ENCODE results near the gene TIFAB. TPM values are rescaled to one million over a fixed set of nuclear protein-coding genes. Genes with fewer than 3 reads are reported as not detected.

Gene TIFAB
- polyA plus RNA-seq, 1 of the 3 experiments (the other 2 are of a cell fraction), result not detected

DNA sequence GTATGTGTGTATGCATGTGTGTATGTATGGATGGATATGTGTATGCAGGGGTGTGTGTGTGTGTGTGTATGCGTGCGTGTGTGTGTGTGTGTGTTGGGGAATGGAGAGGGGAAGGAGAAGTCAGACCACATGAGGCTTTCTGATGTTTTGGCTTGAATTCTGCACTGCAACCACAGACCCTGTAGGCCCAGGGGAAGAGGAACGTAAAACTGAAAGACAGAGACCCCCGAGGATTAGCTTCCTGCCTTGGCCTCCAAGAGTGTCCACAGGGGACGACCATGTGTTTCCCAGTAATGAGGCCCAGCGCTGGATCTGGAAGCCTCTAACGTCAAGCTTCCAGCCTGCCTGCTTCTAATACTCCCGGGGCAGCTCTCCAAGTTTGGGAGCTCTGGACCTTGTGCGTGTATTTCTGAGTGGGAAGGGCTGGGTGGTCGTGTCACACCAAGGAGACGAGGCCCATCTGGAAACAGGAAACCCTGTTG, 10.8 kb downstream of the TIFAB start:
- no peaks in the 10 kb centered on the region for H3K36me3 ChIP-seq (replicated peaks in 1 of 2; ENCODE audit: control insufficient read depth in 1 of 2, insufficient read depth in 2 of 2, low read length in 1 of 2)
- no peaks in the 10 kb centered on the region for H3K9me2 ChIP-seq
- H4K20me1 ChIP-seq (ENCODE audit: insufficient read depth), result no peaks in the 10 kb centered on the region
- peaks cover 0 to 32% of the 10 kb centered on the region in 2 experiments; a peak in 1 of 4 replicates for H3K4me1 ChIP-seq (ENCODE audit: control insufficient read depth in 1 of 2, insufficient read depth in 2 of 2, low read depth in 1 of 2, low read length in 1 of 2)
- no peak overlapping the region for H3K27ac ChIP-seq (ENCODE audit: low read depth in 2 of 2, low read length in 1 of 2)
- DNase-seq, result no peak
- H3K4me2 ChIP-seq, result no peak overlapping the region
- no peaks in the 10 kb centered on the region for H3K9me3 ChIP-seq
- POLR2A ChIA-PET, result no interaction called here
- no peak overlapping the region for H3K4me3 ChIP-seq (ENCODE audit: low read depth in 2 of 2, low read length in 1 of 2)
- no peak overlapping the region for H2AFZ ChIP-seq (ENCODE audit: low read depth)
- CTCF ChIA-PET, result interaction anchor here (0.9 to 9.6 kb wide), 4 partner anchors 16 to 25 kb away, joined by 3 to 60 read pairs (median 30); no protein-coding TSS in a partner anchor
- TF ChIP-seq FOXJ3 (CRISPR knock-in tag; IDR thresholded peaks at IDR 0.05), result no peak
- TF ChIP-seq RCOR1 (IDR thresholded peaks at IDR 0.05; ENCODE audit: low read length), result no peak
- no peak for TF ChIP-seq NFIC (IDR thresholded peaks at IDR 0.05; ENCODE audit: borderline replicate concordance)
- no peak for TF ChIP-seq RAD21 (IDR thresholded peaks at IDR 0.05; ENCODE audit: low read length)
- no peaks in the 10 kb centered on the region for H3K27me3 ChIP-seq (ENCODE audit: insufficient read depth)
- 76% methylated on average over 5 of the region's 11 CpGs for WGBS (ENCODE audit: low lambda C conversion rate)
- no peaks in the 10 kb centered on the region for H3F3A ChIP-seq (replicated peaks; ENCODE audit: insufficient read depth)
- no peaks in the 10 kb centered on the region for H3K79me2 ChIP-seq (ENCODE audit: insufficient read depth)
- no peak overlapping the region for H3K9ac ChIP-seq

DNA sequence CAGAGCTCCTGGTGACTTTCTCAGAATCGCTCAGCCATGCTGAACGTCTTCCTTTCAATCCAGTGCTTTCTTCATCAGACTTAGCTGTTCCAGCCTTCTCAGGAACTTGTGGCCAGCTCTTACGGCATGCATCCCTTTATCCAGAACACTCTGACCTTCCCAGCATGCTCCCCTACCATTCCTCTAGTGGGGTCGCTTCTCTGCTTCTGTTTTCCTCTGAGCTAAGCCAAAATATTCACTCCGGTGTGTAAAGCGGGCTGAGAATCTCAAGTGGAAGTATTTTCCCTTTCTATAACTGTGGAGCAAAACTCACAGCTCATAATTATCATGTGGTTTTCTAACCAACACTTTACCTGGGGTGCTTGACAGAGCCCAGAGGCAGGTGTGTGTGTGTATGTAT, 11.2 kb downstream of the TIFAB start:
- no peaks in the 10 kb centered on the region for H3K36me3 ChIP-seq (replicated peaks in 1 of 2; ENCODE audit: control insufficient read depth in 1 of 2, insufficient read depth in 2 of 2, low read length in 1 of 2)
- H4K20me1 ChIP-seq (ENCODE audit: insufficient read depth), result no peaks in the 10 kb centered on the region
- no peak overlapping the region for H3K27ac ChIP-seq (ENCODE audit: low read depth in 2 of 2, low read length in 1 of 2)
- H3K27me3 ChIP-seq (ENCODE audit: insufficient read depth), result no peaks in the 10 kb centered on the region
- peaks cover 0 to 32% of the 10 kb centered on the region in 2 experiments; a peak in 1 of 4 replicates for H3K4me1 ChIP-seq (ENCODE audit: control insufficient read depth in 1 of 2, insufficient read depth in 2 of 2, low read depth in 1 of 2, low read length in 1 of 2)
- ChIA-PET POLR2A (no interaction called here), CTCF (interaction anchor here (0.9 to 9.6 kb wide), 4 partner anchors 16 to 25 kb away, joined by 3 to 60 read pairs (median 30); no protein-coding TSS in a partner anchor)
- H3K9me2 ChIP-seq, result no peaks in the 10 kb centered on the region
- no peak overlapping the region for H3K4me2 ChIP-seq
- no peaks in the 10 kb centered on the region for H3F3A ChIP-seq (replicated peaks; ENCODE audit: insufficient read depth)
- H3K4me3 ChIP-seq (ENCODE audit: low read depth in 2 of 2, low read length in 1 of 2), result no peak overlapping the region
- no peak overlapping the region for H3K9ac ChIP-seq
- H2AFZ ChIP-seq (ENCODE audit: low read depth), result no peak overlapping the region
- WGBS (ENCODE audit: low lambda C conversion rate), result 71% methylated on average over 6 of the region's 6 CpGs
- no peak for DNase-seq
- H3K79me2 ChIP-seq (ENCODE audit: insufficient read depth), result no peaks in the 10 kb centered on the region
- no peaks in the 10 kb centered on the region for H3K9me3 ChIP-seq
- TF ChIP-seq RXRA (IDR thresholded peaks at IDR 0.05; ENCODE audit: borderline replicate concordance, low read depth) (no peak), GATA2 (CRISPR knock-in tag; IDR thresholded peaks at IDR 0.05) (no peak), SMC3 (IDR thresholded peaks at IDR 0.05; ENCODE audit: low read depth, low read length) (no peak), FOXJ3 (CRISPR knock-in tag; IDR thresholded peaks at IDR 0.05) (no peak), MXI1 (IDR thresholded peaks at IDR 0.05; ENCODE audit: low read depth, low read length) (no peak), EZH2phosphoT487 (IDR thresholded peaks at IDR 0.05; ENCODE audit: borderline replicate concordance, low read depth) (no peak), NFIC (IDR thresholded peaks at IDR 0.05; ENCODE audit: borderline replicate concordance) (no peak), RAD21 (IDR thresholded peaks at IDR 0.05; ENCODE audit: low read length) (no peak), YY1 (IDR thresholded peaks at IDR 0.05; ENCODE audit: low read depth) (no peak), RFX5 (IDR thresholded peaks at IDR 0.05; ENCODE audit: low read length) (no peak), RCOR1 (IDR thresholded peaks at IDR 0.05; ENCODE audit: low read length) (no peak), POLR2AphosphoS5 (IDR thresholded peaks at IDR 0.05; ENCODE audit: low read depth, low read length) (no peak)
- TF ChIP-seq, protein P1, sequence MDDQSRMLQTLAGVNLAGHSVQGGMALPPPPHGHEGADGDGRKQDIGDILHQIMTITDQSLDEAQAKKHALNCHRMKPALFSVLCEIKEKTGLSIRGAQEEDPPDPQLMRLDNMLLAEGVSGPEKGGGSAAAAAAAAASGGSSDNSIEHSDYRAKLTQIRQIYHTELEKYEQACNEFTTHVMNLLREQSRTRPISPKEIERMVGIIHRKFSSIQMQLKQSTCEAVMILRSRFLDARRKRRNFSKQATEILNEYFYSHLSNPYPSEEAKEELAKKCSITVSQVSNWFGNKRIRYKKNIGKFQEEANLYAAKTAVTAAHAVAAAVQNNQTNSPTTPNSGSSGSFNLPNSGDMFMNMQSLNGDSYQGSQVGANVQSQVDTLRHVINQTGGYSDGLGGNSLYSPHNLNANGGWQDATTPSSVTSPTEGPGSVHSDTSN (IDR thresholded peaks at IDR 0.05), result no peak
- TF ChIP-seq, protein P2, sequence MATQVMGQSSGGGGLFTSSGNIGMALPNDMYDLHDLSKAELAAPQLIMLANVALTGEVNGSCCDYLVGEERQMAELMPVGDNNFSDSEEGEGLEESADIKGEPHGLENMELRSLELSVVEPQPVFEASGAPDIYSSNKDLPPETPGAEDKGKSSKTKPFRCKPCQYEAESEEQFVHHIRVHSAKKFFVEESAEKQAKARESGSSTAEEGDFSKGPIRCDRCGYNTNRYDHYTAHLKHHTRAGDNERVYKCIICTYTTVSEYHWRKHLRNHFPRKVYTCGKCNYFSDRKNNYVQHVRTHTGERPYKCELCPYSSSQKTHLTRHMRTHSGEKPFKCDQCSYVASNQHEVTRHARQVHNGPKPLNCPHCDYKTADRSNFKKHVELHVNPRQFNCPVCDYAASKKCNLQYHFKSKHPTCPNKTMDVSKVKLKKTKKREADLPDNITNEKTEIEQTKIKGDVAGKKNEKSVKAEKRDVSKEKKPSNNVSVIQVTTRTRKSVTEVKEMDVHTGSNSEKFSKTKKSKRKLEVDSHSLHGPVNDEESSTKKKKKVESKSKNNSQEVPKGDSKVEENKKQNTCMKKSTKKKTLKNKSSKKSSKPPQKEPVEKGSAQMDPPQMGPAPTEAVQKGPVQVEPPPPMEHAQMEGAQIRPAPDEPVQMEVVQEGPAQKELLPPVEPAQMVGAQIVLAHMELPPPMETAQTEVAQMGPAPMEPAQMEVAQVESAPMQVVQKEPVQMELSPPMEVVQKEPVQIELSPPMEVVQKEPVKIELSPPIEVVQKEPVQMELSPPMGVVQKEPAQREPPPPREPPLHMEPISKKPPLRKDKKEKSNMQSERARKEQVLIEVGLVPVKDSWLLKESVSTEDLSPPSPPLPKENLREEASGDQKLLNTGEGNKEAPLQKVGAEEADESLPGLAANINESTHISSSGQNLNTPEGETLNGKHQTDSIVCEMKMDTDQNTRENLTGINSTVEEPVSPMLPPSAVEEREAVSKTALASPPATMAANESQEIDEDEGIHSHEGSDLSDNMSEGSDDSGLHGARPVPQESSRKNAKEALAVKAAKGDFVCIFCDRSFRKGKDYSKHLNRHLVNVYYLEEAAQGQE (IDR thresholded peaks at IDR 0.05; ENCODE audit: low read depth, low read length), result no peak
- TF ChIP-seq, protein P3, sequence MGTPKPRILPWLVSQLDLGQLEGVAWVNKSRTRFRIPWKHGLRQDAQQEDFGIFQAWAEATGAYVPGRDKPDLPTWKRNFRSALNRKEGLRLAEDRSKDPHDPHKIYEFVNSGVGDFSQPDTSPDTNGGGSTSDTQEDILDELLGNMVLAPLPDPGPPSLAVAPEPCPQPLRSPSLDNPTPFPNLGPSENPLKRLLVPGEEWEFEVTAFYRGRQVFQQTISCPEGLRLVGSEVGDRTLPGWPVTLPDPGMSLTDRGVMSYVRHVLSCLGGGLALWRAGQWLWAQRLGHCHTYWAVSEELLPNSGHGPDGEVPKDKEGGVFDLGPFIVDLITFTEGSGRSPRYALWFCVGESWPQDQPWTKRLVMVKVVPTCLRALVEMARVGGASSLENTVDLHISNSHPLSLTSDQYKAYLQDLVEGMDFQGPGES (IDR thresholded peaks at IDR 0.05; ENCODE audit: low read depth, low read length), result no peak
- TF ChIP-seq, protein P4, sequence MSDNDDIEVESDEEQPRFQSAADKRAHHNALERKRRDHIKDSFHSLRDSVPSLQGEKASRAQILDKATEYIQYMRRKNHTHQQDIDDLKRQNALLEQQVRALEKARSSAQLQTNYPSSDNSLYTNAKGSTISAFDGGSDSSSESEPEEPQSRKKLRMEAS (IDR thresholded peaks at IDR 0.05; ENCODE audit: low read depth), result no peak
- TF ChIP-seq, protein P5, sequence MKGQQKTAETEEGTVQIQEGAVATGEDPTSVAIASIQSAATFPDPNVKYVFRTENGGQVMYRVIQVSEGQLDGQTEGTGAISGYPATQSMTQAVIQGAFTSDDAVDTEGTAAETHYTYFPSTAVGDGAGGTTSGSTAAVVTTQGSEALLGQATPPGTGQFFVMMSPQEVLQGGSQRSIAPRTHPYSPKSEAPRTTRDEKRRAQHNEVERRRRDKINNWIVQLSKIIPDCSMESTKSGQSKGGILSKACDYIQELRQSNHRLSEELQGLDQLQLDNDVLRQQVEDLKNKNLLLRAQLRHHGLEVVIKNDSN (IDR thresholded peaks at IDR 0.05; ENCODE audit: borderline replicate concordance, low read depth), result no peak
